Retinal pigment epithelial cell (primary cell): ENCODE measurements around the gene EXOG.

Experiments
- DNase-seq: peaks from one replicate; pipeline ENCODE4 v3.0.0-alpha.2; 2010; ENCODE audit warnings: low read depth
- H3K4me3 ChIP-seq: 2 replicates; pipeline ENCODE4 v1.5.1; 2011; ENCODE audit warnings: mild to moderate bottlenecking, low read length, control low read depth, moderate library complexity
- CTCF ChIP-seq: conservative IDR thresholded peaks from 2 replicates; pipeline ENCODE4 v1.5.1; 2011; ENCODE audit warnings: low read depth, low read length, control low read depth, inconsistent platforms

EXOG gene

GRCh38 chr3:38460377-38461270, 35.5 kb upstream of the EXOG start:
- no peak overlapping the region for H3K4me3 ChIP-seq
- no peak for TF ChIP-seq CTCF
- no peak for DNase-seq

- no peak for DNase-seq
- H3K4me3 ChIP-seq = no peak overlapping the region
- TF ChIP-seq CTCF = no peak
These were observed 30.5 kb upstream of the EXOG start for GRCh38 chr3:38465588-38466154.

- no peak overlapping the region for H3K4me3 ChIP-seq
- no peak for DNase-seq
- TF ChIP-seq CTCF = no peak
These were observed 27.4 kb upstream of the EXOG start for GRCh38 chr3:38468765-38469164.

GRCh38 chr3:38469852-38470251, 26.3 kb upstream of the EXOG start:
- no peak for DNase-seq
- TF ChIP-seq CTCF = no peak
- no peak overlapping the region for H3K4me3 ChIP-seq

- no peak overlapping the region for H3K4me3 ChIP-seq
- TF ChIP-seq CTCF = no peak
- DNase-seq = no peak
These were observed 24.8 kb upstream of the EXOG start for GRCh38 chr3:38471260-38471857.

- no peak for TF ChIP-seq CTCF
These were observed 23.8 kb upstream of the EXOG start for GRCh38 chr3:38472342-38472741.

More at GRCh38 chr3:38472342-38472741, 23.8 kb upstream of the EXOG start:
- H3K4me3 ChIP-seq = no peak overlapping the region
- no peak for DNase-seq
